SK-N-SH (cell line): Measurements from ENCODE around the gene MTRF1. TPM values are rescaled to one million over a fixed set of nuclear protein-coding genes. Genes with fewer than 3 reads are reported as not detected.

Source experiments
- CTCF ChIA-PET: fragments of 300-600, 350-600 bp; formaldehyde crosslinking; extraction: SDS; loops from one replicate; lab custom pipeline; 2021; lab: Yijun Ruan, JAX
- POLR2A ChIA-PET: fragments of 350-600 bp; sonication (Branson Sonifier 250); formaldehyde crosslinking; extraction: SDS; loops from one replicate; lab custom pipeline; 2020; ENCODE audit warnings: antibody characterized with exemption, inconsistent platforms; lab: Yijun Ruan, JAX
- DNase-seq: peaks from one replicate; pipeline ENCODE4 v3.0.0; 2012
- H2AFZ ChIP-seq: fragments of 200-600 bp; sonication (generic); 2 replicates; pipeline ENCODE4 v1.8.1; 2016; ENCODE audit warnings: antibody characterized with exemption, mild to moderate bottlenecking, low read depth
- H3F3A ChIP-seq: fragments of 200-600 bp; sonication (generic); replicated peaks from 2 replicates; pipeline ENCODE3; 2016; ENCODE audit warnings: antibody characterized with exemption, mild to moderate bottlenecking; ENCODE audit not compliant: insufficient read depth
- H3K27ac ChIP-seq, 2 experiments: fragments of 200-500 bp in 1 of 2; fragments of 200-600 bp in 1 of 2; sonication (Bioruptor generic) in 1 of 2; sonication (generic), shearing (Covaris generic) in 1 of 2; 2 replicates each; pipeline versions ENCODE4 v1.5.1 to v1.6.1; 2014 to 2016; ENCODE audit warnings: low read depth in 2 of 2, inconsistent platforms in 1 of 2, low read length in 1 of 2, mild to moderate bottlenecking in 1 of 2, mixed read lengths in 1 of 2
- H3K27me3 ChIP-seq: fragments of 200-600 bp; sonication (generic), shearing (Covaris generic); 2 replicates; pipeline ENCODE4 v1.6.1; 2016; ENCODE audit warnings: mixed run types; ENCODE audit not compliant: insufficient read depth
- H3K36me3 ChIP-seq, 2 experiments: fragments of 200-500 bp in 1 of 2; fragments of 200-600 bp in 1 of 2; sonication (Bioruptor generic) in 1 of 2; sonication (generic) in 1 of 2; replicated peaks in 1 of 2; 2 replicates each; pipeline versions ENCODE3 to v1.5.1; 2014 to 2016; ENCODE audit warnings: low read length in 1 of 2, mild to moderate bottlenecking in 1 of 2; ENCODE audit not compliant: insufficient read depth in 2 of 2, control insufficient read depth in 1 of 2
- H3K4me1 ChIP-seq, 2 experiments: fragments of 200-500 bp in 1 of 2; fragments of 200-600 bp in 1 of 2; sonication (Bioruptor generic) in 1 of 2; sonication (generic), shearing (Covaris generic) in 1 of 2; 2 replicates each; pipeline versions ENCODE4 v1.5.1 to v1.6.1; 2014 to 2016; ENCODE audit warnings: low read depth in 1 of 2, low read length in 1 of 2, mixed run types in 1 of 2; ENCODE audit not compliant: insufficient read depth in 2 of 2, control insufficient read depth in 1 of 2
- H3K4me2 ChIP-seq: fragments of 200-600 bp; sonication (generic), shearing (Covaris generic); 2 replicates; pipeline ENCODE4 v1.6.1; 2017; ENCODE audit warnings: mixed run types
- H3K4me3 ChIP-seq, 2 experiments: fragments of 200-500 bp in 1 of 2; fragments of 200-600 bp in 1 of 2; sonication (Bioruptor generic) in 1 of 2; sonication (generic), shearing (Covaris generic) in 1 of 2; 2 replicates each; pipeline versions ENCODE4 v1.5.1 to v1.8.1; 2014 to 2016; ENCODE audit warnings: low read depth in 2 of 2, inconsistent platforms in 1 of 2, low read length in 1 of 2, mild to moderate bottlenecking in 1 of 2, mixed read lengths in 1 of 2, moderate library complexity in 1 of 2
- H3K79me2 ChIP-seq: fragments of 200-600 bp; sonication (generic); 2 replicates; pipeline ENCODE4 v1.8.1; 2017; ENCODE audit warnings: mild to moderate bottlenecking; ENCODE audit not compliant: insufficient read depth
- H3K9ac ChIP-seq: fragments of 200-600 bp; sonication (generic); 2 replicates; pipeline ENCODE4 v1.6.1; 2017; ENCODE audit warnings: mixed run types
- H3K9me2 ChIP-seq: fragments of 200-600 bp; sonication (generic); 2 replicates; pipeline ENCODE4 v1.6.1; 2017; ENCODE audit warnings: mixed run types
- H3K9me3 ChIP-seq: fragments of 200-600 bp; sonication (generic); 2 replicates; pipeline ENCODE4 v1.6.1; 2017; ENCODE audit warnings: mixed run types, mild to moderate bottlenecking, moderate library complexity
- H4K20me1 ChIP-seq: fragments of 200-600 bp; sonication (generic); 2 replicates; pipeline ENCODE4 v1.6.1; 2017; ENCODE audit warnings: mild to moderate bottlenecking, mixed run types; ENCODE audit not compliant: insufficient read depth
- CHD2 ChIP-seq: fragments of 150-350 bp; IDR thresholded peaks from 2 replicates; pipeline ENCODE4 v1.6.1; 2018; ENCODE audit warnings: low read length; ENCODE audit not compliant: partially characterized antibody
- ELF1 ChIP-seq: IDR thresholded peaks from 2 replicates; pipeline ENCODE4 v1.4.0; 2012
- EP300 ChIP-seq, 2 experiments: IDR thresholded peaks; 2 replicates each; pipeline versions ENCODE4 v1.4.0 to v1.6.1; 2012; ENCODE audit warnings: borderline replicate concordance in 1 of 2, low read depth in 1 of 2, low read length in 1 of 2
- FOXM1 ChIP-seq: IDR thresholded peaks from 2 replicates; pipeline ENCODE4 v1.4.0; 2012; ENCODE audit warnings: low read depth, mild to moderate bottlenecking
- GABPA ChIP-seq: IDR thresholded peaks from 2 replicates; pipeline ENCODE4 v1.4.0; 2012; ENCODE audit warnings: low read depth, mild to moderate bottlenecking
- JUND ChIP-seq: IDR thresholded peaks from 2 replicates; pipeline ENCODE4 v1.4.0; 2012
- MEF2A ChIP-seq: IDR thresholded peaks from 2 replicates; pipeline ENCODE4 v1.4.0; 2012; ENCODE audit warnings: low read depth, borderline replicate concordance
- NFIC ChIP-seq: IDR thresholded peaks from 2 replicates; pipeline ENCODE4 v1.4.0; 2012; ENCODE audit warnings: borderline replicate concordance
- PBX3 ChIP-seq: IDR thresholded peaks from 2 replicates; pipeline ENCODE4; 2012
- POLR2AphosphoS5 ChIP-seq: IDR thresholded peaks from 2 replicates; pipeline ENCODE4 v1.6.1; 2012; ENCODE audit warnings: low read depth, low read length
- RAD21 ChIP-seq: IDR thresholded peaks from 2 replicates; pipeline ENCODE4 v1.6.1; 2012; ENCODE audit warnings: mild to moderate bottlenecking, low read length
- RCOR1 ChIP-seq: fragments of 150-350 bp; IDR thresholded peaks from 2 replicates; pipeline ENCODE4 v1.6.1; 2017; ENCODE audit warnings: antibody characterized with exemption, low read length
- SMC3 ChIP-seq: IDR thresholded peaks from 2 replicates; pipeline ENCODE4 v1.6.1; 2012; ENCODE audit warnings: low read depth, low read length, improper control_type of control experiment
- TAF1 ChIP-seq: IDR thresholded peaks from 2 replicates; pipeline ENCODE4 v1.6.1; 2012; ENCODE audit warnings: low read depth, mild to moderate bottlenecking, low read length, moderate library complexity, borderline replicate concordance
- TCF12 ChIP-seq: IDR thresholded peaks from 2 replicates; pipeline ENCODE4 v1.4.0; 2012
- YY1 ChIP-seq: IDR thresholded peaks from 2 replicates; pipeline ENCODE4 v1.4.0; 2012; ENCODE audit warnings: low read depth, mild to moderate bottlenecking
- ZBTB33 ChIP-seq: IDR thresholded peaks from 2 replicates; pipeline ENCODE4 v1.4.0; 2012; ENCODE audit warnings: low read depth, borderline replicate concordance
- WGBS: methylation state at CpG from one replicate; pipeline ENCODE4 v1.1.6; 2017; ENCODE audit warnings: low lambda C conversion rate; 5-methylcytosine and 5-hydroxymethylcytosine counted together
- polyA plus RNA-seq, 3 experiments: library from polyadenylated mRNA; depleted of rRNA; stranded (reverse); fragments of >200 nt; gene quantifications; 2 replicates each; pipeline ENCODE4 v1.2.3, GENCODE V29; 2012

Gene MTRF1
- polyA plus RNA-seq, 1 of the 3 experiments (the other 2 are of a cell fraction) = 9.2 TPM

- TF ChIP-seq RCOR1 (no peak; the same call in 1 of the 2 replicates), POLR2AphosphoS5 (peak; percentile 77), RAD21 (no peak), ZBTB33 (peak; percentile 98), CHD2 (peak; percentile 99), NFIC (peak; percentile 64), TCF12 (peak; percentile 32; the same call in 1 of the 2 replicates), PBX3 (0 out of 2 replicates have a peak, but pooled peaks have one; percentile 27), YY1 (peak; percentile 63), TAF1 (0 out of 2 replicates have a peak, but pooled peaks have one; percentile 48), ELF1 (peak; percentile 74), EP300 (IDR thresholded peaks at IDR 0.05; ENCODE audit: borderline replicate concordance in 1 of 2, low read depth in 1 of 2, low read length in 1 of 2) (peak in 1 of 2 experiments; percentile 42; a peak in 1 of 4 replicates), MEF2A (no peak; the same call in 1 of the 2 replicates), SMC3 (no peak)
Measured at GRCh38 chr13:41193919-41194824, 69.2 kb downstream of the MTRF1 start, which contains the start of gene KBTBD7 (continued).

GRCh38 chr13:41193469-41193868 is 69.9 kb downstream of the MTRF1 start:
- ChIA-PET CTCF (no interaction called here), POLR2A (no interaction called here)
- TF ChIP-seq JUND (no peak), ZBTB33 (no peak), GABPA (no peak), FOXM1 (no peak)
- Histone ChIP-seq H2AFZ (peak overlapping the region; percentile 97; the same call in 1 of the 2 replicates), H3K4me2 (peak overlapping the region; percentile 75), H3K27me3 (no peaks in the 10 kb centered on the region), H3K4me3 (peak overlapping the region; percentile 65 to 73), H3K79me2 (peaks cover 18% of the 10 kb centered on the region; the same call in 1 of the 2 replicates), H3F3A (peaks cover 12% of the 10 kb centered on the region), H4K20me1 (no peaks in the 10 kb centered on the region), H3K9me2 (no peaks in the 10 kb centered on the region), H3K9me3 (no peaks in the 10 kb centered on the region), H3K4me1 (peaks cover 0 to 18% of the 10 kb centered on the region in 2 experiments; a peak in 2 of 4 replicates), H3K27ac (no peak overlapping the region; a peak in 1 of 4 replicates), H3K9ac (no peak overlapping the region), H3K36me3 (peaks cover 6 to 9% of the 10 kb centered on the region in 2 experiments)
- no peak for DNase-seq
- WGBS = 94% methylated on average over 17 of the region's 18 CpGs
